HL-60 (cell line): ENCODE measurements around the gene CDH23.

Experiments
- DNase-seq, 2 experiments: peaks; one replicate each; pipeline ENCODE4 v3.0.0-alpha.2; 2010 to 2020; ENCODE audit warnings: low read depth in 1 of 2, low spot score in 1 of 2
- H3K27ac ChIP-seq: fragments of 250-450 bp; sonication (Bioruptor Pico); replicated peaks from 2 replicates; pipeline ENCODE4 v1.5.1; 2020; ENCODE audit warnings: mild to moderate bottlenecking, moderate library complexity
- H3K27me3 ChIP-seq: fragments of 250-450 bp; sonication (Bioruptor Pico); 2 replicates; pipeline ENCODE4 v1.5.1; 2021; ENCODE audit warnings: mild to moderate bottlenecking, moderate library complexity; ENCODE audit not compliant: insufficient read depth, poor library complexity, severe bottlenecking
- H3K4me3 ChIP-seq: replicated peaks from 2 replicates; pipeline ENCODE4 v1.5.1; 2011; ENCODE audit warnings: mild to moderate bottlenecking, control low read depth, low read length; ENCODE audit not compliant: insufficient read depth
- CTCF ChIP-seq: IDR thresholded peaks from one replicate; pipeline ENCODE4 v1.5.1; 2011; ENCODE audit warnings: low read length, control low read depth, inconsistent platforms; ENCODE audit not compliant: insufficient read depth
- GABPA ChIP-seq: IDR thresholded peaks from 2 replicates; pipeline ENCODE4 v1.6.1; 2012; ENCODE audit warnings: low read depth
- POLR2AphosphoS5 ChIP-seq: IDR thresholded peaks from 2 replicates; pipeline ENCODE4 v1.6.1; 2012; ENCODE audit warnings: low read depth
- REST ChIP-seq: IDR thresholded peaks from 2 replicates; pipeline ENCODE4 v1.6.1; 2012; ENCODE audit warnings: low read depth; ENCODE audit not compliant: insufficient replicate concordance
- SPI1 ChIP-seq: IDR thresholded peaks from 2 replicates; pipeline ENCODE4 v1.6.1; 2012; ENCODE audit warnings: low read depth, mild to moderate bottlenecking, borderline replicate concordance

Gene CDH23

GRCh38 chr10:71691405-71691804 lies 294.7 kb downstream of the CDH23 start:
- Histone ChIP-seq H3K27ac (no peak overlapping the region), H3K4me3 (no peak overlapping the region), H3K27me3 (no peaks in the 10 kb centered on the region)
- no peak for DNase-seq
- TF ChIP-seq REST (no peak), SPI1 (no peak), GABPA (no peak), POLR2AphosphoS5 (no peak)

- no peak for TF ChIP-seq POLR2AphosphoS5
- no peak for DNase-seq
- H3K27ac ChIP-seq, result no peak overlapping the region
- H3K4me3 ChIP-seq, result no peak overlapping the region
- H3K27me3 ChIP-seq, result no peaks in the 10 kb centered on the region
Observed at GRCh38 chr10:71692598-71693306, 296.0 kb downstream of the CDH23 start.

GRCh38 chr10:71693377-71693776 lies 296.7 kb downstream of the CDH23 start:
- TF ChIP-seq CTCF, result no peak
- TF ChIP-seq REST, result no peak
- no peak for TF ChIP-seq SPI1
- TF ChIP-seq POLR2AphosphoS5, result no peak
- no peak for TF ChIP-seq GABPA
- DNase-seq, result no peak
- Histone ChIP-seq H3K27me3 (no peaks in the 10 kb centered on the region), H3K27ac (no peak overlapping the region; the same call in 1 of the 2 replicates), H3K4me3 (no peak overlapping the region)

- DNase-seq, result no peak
- no peak for TF ChIP-seq POLR2AphosphoS5
- no peak for TF ChIP-seq CTCF
- TF ChIP-seq REST, result no peak
- TF ChIP-seq GABPA, result no peak
- TF ChIP-seq SPI1, result no peak
- no peak overlapping the region; the same call in 1 of the 2 replicates for H3K4me3 ChIP-seq
- H3K27me3 ChIP-seq, result no peaks in the 10 kb centered on the region
- H3K27ac ChIP-seq, result peak overlapping the region; percentile 76
Observed at GRCh38 chr10:71694039-71694501, 297.4 kb downstream of the CDH23 start.
